HG02885 (cell line): ENCODE measurements around the gene SHB.
A peak's percentile ranks its signal among the peaks of the same experiment; 100 is the strongest.
"Not testable (repeated sequence)": the region's sequence is repeated elsewhere in the genome, so short reads cannot be mapped to it uniquely, and the experiment has no call there.

ENCODE experiments used
- ATAC-seq: cut with Tn5 transposase; IDR thresholded peaks from one replicate; pipeline ENCODE4 v1.9.1; 2021; ENCODE audit warnings: mild to moderate bottlenecking; ENCODE audit not compliant: unreplicated experiment, poor library complexity

The SHB gene

DNA sequence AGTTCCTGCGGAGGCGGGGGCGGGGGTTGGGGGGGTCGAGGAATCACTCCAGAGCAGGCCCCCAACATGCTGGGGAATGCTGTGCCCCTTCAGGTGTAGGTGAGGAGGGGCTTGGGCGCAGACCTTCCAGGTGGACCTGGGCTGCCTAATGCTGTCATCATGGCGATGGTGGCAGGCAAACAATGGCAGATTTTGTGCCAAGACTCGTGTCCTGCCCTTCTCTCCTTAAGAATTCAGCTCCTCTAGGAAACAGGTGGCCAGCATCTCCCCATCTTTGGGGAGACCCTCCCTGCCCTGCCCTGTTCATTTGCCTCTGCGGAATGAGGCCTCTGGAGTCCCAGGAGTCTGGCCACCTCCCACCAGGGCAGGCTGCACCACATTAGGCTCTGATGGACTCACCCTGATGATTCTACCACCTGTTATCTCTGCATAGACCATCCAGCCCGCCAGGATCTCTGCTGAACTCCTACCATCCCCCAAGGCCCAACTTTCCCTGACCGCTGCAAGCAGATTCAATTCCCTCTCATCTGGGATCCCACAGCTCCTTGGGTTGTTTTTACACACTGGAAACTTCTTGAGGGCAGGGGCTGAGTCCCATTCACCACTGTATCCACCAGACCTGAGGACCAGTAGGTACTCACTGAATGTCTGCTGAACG is 154.2 kb downstream of the SHB start:
- no peak for ATAC-seq

- no peak for ATAC-seq
Observed at GRCh38 chr9:37914154-37914551, 154.9 kb downstream of the SHB start.

- ATAC-seq: peak; percentile 78
Observed at GRCh38 chr9:37913480-37914153, 155.4 kb downstream of the SHB start.

DNA sequence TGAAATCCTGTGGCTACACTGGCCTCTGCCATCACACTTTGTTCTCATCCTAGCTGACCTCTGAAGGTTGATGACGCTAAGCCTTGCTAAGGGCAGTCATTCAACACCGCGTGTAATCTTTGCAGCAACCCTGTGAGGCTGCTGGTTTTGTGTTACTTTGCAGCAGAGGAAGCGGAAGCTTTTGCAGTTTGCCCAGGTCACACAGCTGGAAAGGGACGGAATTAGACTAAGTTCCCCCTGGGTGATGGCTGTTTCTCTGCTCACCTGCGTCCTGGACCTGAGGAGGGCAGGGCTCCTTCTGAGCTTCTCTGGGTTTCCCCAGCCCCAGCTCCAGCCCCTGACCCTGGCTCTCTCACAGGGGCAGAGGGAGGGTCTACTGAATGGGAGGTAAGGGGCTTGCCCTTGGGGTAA is 157.8 kb downstream of the SHB start:
- no peak for ATAC-seq

DNA sequence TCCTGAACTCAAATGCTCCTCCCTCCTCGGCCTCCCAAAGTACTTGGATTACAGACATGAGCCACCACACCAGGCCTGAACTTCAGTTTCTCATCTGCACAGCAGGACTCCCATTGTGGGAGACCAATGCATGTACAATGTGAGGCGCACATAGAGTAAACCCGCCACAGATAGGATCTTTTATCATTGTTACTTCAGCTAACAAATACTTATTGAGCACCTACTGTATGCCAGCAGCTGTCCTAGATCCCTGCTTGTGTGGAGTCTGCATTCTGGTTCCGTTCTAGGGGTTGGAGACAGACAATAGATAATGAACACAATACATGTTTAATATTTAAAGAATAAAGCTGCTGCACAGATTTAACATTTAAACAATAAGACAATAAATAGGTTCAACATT is 158.8 kb downstream of the SHB start:
- no peak for ATAC-seq

GRCh38 chr9:37909836-37910235 is 159.2 kb downstream of the SHB start:
- not testable (repeated sequence) for ATAC-seq

GRCh38 chr9:37909326-37909725 is 159.7 kb downstream of the SHB start:
- no peak for ATAC-seq

GRCh38 chr9:37908698-37909186 is 160.3 kb downstream of the SHB start:
- ATAC-seq: no peak

DNA sequence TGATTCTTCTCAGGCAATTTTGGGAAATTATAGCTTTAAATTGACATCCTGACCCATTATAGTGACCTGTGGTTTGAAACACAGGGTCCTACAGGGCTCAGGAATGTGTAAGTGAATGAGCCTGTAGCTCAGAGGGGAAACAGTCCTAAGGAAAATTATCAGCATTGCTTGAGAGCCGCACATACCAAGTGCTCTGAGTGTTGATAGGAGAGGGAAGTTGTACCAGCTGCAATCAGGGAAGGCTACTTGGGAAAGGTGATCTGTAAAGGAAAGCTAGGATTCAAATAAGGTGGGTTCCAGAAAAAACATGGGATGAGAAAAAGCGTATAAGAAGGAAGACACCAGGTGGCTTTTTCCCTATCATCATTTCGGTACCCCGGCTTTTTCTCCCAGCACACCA is 160.7 kb downstream of the SHB start:
- no peak for ATAC-seq

DNA sequence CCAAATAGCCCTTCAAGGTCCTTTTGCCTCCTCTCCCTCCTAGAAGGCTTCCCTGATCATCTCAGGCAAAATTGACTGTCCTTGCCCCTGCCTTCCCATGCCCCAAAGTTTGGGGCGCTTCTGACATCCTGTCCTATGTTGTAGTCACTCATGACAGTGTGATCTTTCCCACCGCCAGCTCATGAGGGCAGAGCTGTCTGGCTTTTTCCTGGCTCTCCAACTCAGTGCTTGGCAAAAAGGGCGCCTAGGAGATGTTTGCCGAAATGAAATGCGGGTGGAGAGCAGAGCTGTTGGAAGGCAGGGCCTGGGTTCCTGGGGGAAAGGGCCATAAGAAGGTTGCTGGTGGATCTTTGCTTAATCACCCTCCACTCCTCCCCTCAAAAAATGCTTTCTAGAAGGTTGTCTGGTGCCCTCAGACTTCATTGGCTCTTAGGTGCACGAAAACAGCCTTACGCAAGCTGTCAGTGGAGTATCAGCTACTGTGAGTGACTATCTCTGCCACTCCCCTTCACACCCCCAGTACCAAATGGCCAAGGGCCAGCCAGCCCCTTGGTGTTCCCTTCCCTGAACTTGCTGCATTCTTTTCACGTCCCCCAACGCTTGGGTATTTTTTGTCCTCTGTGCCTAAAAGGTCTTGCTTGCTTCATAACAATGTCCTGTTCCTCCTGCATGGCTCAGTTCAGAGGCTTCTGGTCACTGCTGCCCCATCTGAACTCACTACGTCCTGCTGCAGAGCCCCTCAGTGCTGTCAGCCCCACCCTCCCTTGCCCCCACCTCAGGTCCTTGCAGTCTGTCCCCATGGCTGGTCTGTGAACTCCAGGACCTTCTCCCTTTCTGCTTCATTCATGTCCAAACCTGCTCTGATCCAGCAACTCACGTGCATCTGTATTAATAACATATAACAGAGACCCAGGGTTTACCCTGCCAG is 162.5 kb downstream of the SHB start:
- no peak for ATAC-seq

- ATAC-seq: no peak
Observed at GRCh38 chr9:37905776-37906175, 163.3 kb downstream of the SHB start.

DNA sequence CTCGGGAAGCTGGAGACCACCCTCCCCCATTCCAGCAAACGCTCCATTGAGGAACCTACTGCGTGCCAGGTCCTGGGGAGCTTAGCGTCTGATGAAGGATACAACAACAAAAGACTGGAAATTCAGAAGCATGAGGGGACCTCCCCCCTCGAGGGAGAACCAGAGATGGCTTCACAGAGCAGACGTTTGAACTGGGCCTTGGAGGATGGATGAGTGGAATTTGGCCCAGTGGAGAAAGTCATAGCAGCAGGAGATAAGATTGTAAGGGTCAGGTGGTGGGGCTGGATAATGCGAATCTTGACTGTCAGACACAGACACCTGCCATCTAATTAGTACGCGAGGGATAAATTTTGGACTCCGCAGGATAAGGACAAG is 163.9 kb downstream of the SHB start:
- no peak for ATAC-seq

- ATAC-seq: no peak
Observed at GRCh38 chr9:37904445-37905130, 164.4 kb downstream of the SHB start.

DNA sequence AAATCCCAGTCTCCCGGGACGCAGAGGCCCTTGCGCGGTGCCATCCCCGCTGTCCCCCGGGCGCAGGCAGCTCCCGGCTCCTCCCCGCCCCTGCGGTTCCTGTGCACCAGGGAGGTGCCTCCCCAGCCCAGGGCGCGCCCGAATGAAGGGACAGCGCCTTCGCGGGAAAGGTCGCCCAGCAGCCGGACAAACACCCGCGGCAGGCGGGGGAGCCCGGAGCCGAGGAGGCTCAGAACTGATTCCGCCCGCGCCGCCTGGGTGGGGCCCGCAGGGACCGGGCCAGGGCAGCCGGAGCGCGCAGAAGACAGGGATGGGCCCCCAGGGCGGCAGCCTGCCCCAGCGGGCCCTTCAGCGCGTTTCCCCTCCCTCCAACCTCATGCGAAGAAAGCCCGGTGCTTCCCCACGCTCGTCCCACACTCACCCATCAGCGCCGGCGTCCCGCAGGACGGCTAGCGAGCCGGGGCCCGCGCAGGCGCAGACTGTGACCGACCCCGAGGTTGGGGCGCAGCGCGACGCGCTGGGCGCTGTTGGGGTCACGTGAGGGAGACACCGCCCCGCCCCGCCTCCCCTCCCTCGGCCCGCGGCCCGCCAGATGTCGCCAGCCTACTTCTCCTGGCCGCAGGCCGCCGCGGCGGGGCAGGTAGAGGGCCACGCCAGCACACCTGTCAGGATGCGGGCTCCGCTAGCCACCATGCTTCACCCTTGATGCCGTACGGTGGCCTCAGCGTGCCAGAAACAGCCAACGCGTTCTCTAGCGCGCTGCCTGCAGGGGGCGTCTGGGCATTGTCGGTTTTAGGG is 165.2 kb downstream of the SHB start, which contains the start of gene SLC25A51:
Gene SLC25A51, minus strand, starts transcription at position 481 of the 798 bp plus-strand sequence. CDS start 15,577 bp downstream, outside the sequence.
- ATAC-seq: peak; percentile 87

DNA sequence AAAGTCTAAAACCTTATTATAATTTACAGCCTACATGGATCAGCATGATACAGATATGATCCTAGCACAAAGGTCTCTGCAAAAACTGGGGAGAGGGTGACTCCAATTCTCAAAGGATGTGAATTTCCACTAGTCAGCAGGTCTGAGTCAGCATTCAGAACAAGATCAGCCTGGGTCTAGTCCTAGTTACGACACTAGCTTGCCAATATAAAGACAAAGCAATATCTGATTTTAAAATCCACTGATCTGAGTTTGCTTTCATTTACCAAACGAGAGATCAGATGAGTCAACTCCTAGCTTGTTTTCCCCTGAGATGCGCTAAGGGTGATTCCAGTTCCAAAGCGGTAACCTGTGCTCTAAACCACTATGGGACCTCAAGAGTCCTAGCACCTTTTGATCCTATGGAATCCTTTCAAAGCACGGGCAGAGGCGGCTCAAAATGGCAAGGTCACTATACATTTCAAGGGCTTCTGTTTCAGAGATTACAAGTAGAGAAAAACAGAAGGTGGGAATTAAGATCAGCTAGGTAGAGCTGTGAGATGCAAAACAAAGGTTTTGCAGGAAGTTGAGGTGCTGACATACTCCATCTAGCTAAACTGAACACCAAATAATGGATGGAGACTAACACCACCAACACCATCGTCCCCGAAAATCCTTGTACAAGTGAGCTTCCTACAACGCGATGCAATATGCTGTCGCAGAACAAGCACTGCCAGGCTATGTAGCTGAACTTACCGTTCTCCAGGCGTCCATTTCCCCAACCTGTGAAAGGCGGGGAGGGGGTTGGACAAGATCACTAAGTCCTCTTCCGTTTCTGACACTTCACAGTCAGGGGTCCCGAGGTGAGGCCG is 166.0 kb downstream of the SHB start:
- peak; percentile 14 for ATAC-seq

DNA sequence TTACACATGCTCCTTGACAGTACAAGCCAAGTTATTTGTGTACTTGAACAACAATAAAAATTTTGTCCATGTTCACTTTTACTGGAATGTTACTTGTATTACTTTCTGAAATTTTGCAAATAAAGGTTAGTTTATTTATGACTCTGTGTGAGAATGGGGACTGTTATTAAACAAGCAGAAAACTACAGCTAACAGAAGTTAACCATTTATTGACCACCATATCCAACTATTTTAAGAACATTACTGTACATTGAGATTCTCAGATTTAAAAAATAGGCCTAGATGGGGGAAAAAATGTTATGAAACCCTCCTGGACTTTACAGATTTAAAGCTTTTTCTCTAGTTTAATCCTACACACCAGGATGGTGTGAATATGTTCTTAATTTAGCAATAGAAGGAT is 166.9 kb downstream of the SHB start:
- ATAC-seq: no peak

GRCh38 chr9:37899041-37899440 is 170.0 kb downstream of the SHB start:
- no peak for ATAC-seq

- ATAC-seq: no peak
Observed at GRCh38 chr9:37897665-37898064, 171.4 kb downstream of the SHB start.

- ATAC-seq: no peak
Observed at GRCh38 chr9:37892063-37892462, 177.0 kb downstream of the SHB start.
